HepG2 (cell line): ENCODE data around the gene BIRC5. TPM values are rescaled to one million over a fixed set of nuclear protein-coding genes. Genes with fewer than 3 reads are reported as not detected.

ENCODE experiments used
- CTCF ChIP-seq: sonication (generic); formaldehyde crosslinking; IDR thresholded peaks from 2 replicates; pipeline ENCODE4 v1.5.0; 2020; ENCODE audit warnings: mild to moderate bottlenecking, missing genetic modification reagents, moderate library complexity
- FOXA1 ChIP-seq, 2 experiments: fragments of 450-650 bp in 1 of 2; sonication (generic) in 1 of 2; formaldehyde crosslinking in 1 of 2; IDR thresholded peaks; 2 replicates each; pipeline versions ENCODE4 v1.4.0 to v1.6.1; 2016 to 2020; ENCODE audit warnings: missing genetic modification reagents in 1 of 2
- PATZ1 ChIP-seq: sonication (generic); formaldehyde crosslinking; IDR thresholded peaks from 2 replicates; pipeline ENCODE4 v1.4.0; 2020; ENCODE audit warnings: missing genetic modification reagents
- RAD21 ChIP-seq: fragments of 450-650 bp; formaldehyde crosslinking; IDR thresholded peaks from 2 replicates; pipeline ENCODE4 v1.5.0; 2020; ENCODE audit warnings: mild to moderate bottlenecking
- REPIN1 ChIP-seq: sonication (generic); formaldehyde crosslinking; IDR thresholded peaks from 2 replicates; pipeline ENCODE4 v1.8.0; 2022; ENCODE audit warnings: missing genetic modification reagents, low read depth, mild to moderate bottlenecking, borderline replicate concordance
- SRF ChIP-seq: IDR thresholded peaks from 2 replicates; pipeline ENCODE4 v1.6.1; 2011; ENCODE audit warnings: mild to moderate bottlenecking, low read depth, low read length, moderate library complexity
- SSRP1 ChIP-seq: IDR thresholded peaks from 2 replicates; pipeline ENCODE4 v1.6.1; 2016; ENCODE audit warnings: control low read depth
- TARDBP ChIP-seq: sonication (generic); formaldehyde crosslinking; IDR thresholded peaks from 2 replicates; pipeline ENCODE4 v1.8.0; 2022; ENCODE audit warnings: mild to moderate bottlenecking, missing genetic modification reagents
- TGIF2 ChIP-seq: IDR thresholded peaks from 2 replicates; pipeline ENCODE4 v1.6.1; 2016; ENCODE audit warnings: control low read depth, missing compliant biosample characterization
- ZFP91 ChIP-seq: sonication (generic); formaldehyde crosslinking; IDR thresholded peaks from 2 replicates; pipeline ENCODE4 v1.9.0; 2022; ENCODE audit warnings: missing genetic modification reagents, mild to moderate bottlenecking, borderline replicate concordance
- ZHX2 ChIP-seq, 2 experiments: sonication (generic) in 1 of 2; formaldehyde crosslinking in 1 of 2; IDR thresholded peaks; 2 replicates each; pipeline versions ENCODE4 v1.6.1 to v1.9.0; 2014 to 2022; ENCODE audit warnings: antibody characterized with exemption in 1 of 2, borderline replicate concordance in 1 of 2, inconsistent platforms in 1 of 2, low read depth in 1 of 2, missing genetic modification reagents in 1 of 2
- ZNF574 ChIP-seq: sonication (generic); formaldehyde crosslinking; IDR thresholded peaks from 2 replicates; pipeline ENCODE4 v1.4.0; 2020; ENCODE audit warnings: missing genetic modification reagents
- polyA plus RNA-seq, 8 experiments: library from polyadenylated mRNA; depleted of rRNA in 3 of 8; stranded (reverse) in 7 of 8; unstranded in 1 of 8; fragments of >200 nt; fragmentation: Illumina TruSeq in 4 of 8; extraction: Trizol in 4 of 8; gene quantifications; 2 replicates each; pipeline versions ENCODE4 v1.2.1 to v1.2.3, GENCODE V29; 2011 to 2016; ENCODE audit warnings: low read depth in 4 of 8, missing spikeins in 1 of 8, mixed read lengths in 1 of 8; ENCODE audit not compliant: insufficient read depth in 1 of 8
- total RNA-seq, 5 experiments: library from RNA; depleted of rRNA; stranded (reverse); fragments of >200 nt; fragmentation: Illumina TruSeq; extraction: Trizol; gene quantifications; 2 replicates each; pipeline ENCODE4 v1.2.3, GENCODE V29; 2016; ENCODE audit warnings: low read depth in 1 of 5

BIRC5 gene
- total and polyA plus RNA-seq, 2 of the 13 experiments (the other 11 are each of a cell fraction or from before 2014, with no cell fraction given) = 30.3 to 135 TPM

GRCh38 chr17:78176548-78177025 is 37.5 kb upstream of the BIRC5 start (continued):
- TF ChIP-seq PATZ1 = 0 out of 2 replicates have a peak, but pooled peaks have one; percentile 17
- TF ChIP-seq ZFP91 = peak; percentile 56; the same call in 1 of the 2 replicates
- TF ChIP-seq SSRP1 (CRISPR knock-in tag) = 0 out of 2 replicates have a peak, but pooled peaks have one; percentile 34
- peak; percentile 85 for TF ChIP-seq CTCF (CRISPR knock-in tag)
- no peak for TF ChIP-seq REPIN1 (CRISPR knock-in tag)
- no peak for TF ChIP-seq SRF
- TF ChIP-seq FOXA1 (IDR thresholded peaks at IDR 0.05) = no peak
- peak; percentile 36; the same call in 1 of the 2 replicates for TF ChIP-seq FOXA1 (CRISPR knock-in tag; IDR thresholded peaks at IDR 0.05)
- TF ChIP-seq ZHX2 (IDR thresholded peaks at IDR 0.05; ENCODE audit: low read depth) = peak; percentile 53; the same call in 1 of the 2 replicates
- no peak for TF ChIP-seq ZHX2 (CRISPR knock-in tag; IDR thresholded peaks at IDR 0.05; ENCODE audit: borderline replicate concordance)
- 0 out of 2 replicates have a peak, but pooled peaks have one; percentile 22 for TF ChIP-seq TARDBP (CRISPR knock-in tag)
- TF ChIP-seq TGIF2 (CRISPR knock-in tag) = 0 out of 2 replicates have a peak, but pooled peaks have one; percentile 27
- TF ChIP-seq RAD21 = peak; percentile 67
- 0 out of 2 replicates have a peak, but pooled peaks have one; percentile 24 for TF ChIP-seq ZNF574 (CRISPR knock-in tag)
